Measurements from ENCODE around the gene RDH8.
"Not testable (repeated sequence)": the region's sequence is repeated elsewhere in the genome, so short reads cannot be mapped to it uniquely, and the experiment has no call there.

Gene RDH8

DNA sequence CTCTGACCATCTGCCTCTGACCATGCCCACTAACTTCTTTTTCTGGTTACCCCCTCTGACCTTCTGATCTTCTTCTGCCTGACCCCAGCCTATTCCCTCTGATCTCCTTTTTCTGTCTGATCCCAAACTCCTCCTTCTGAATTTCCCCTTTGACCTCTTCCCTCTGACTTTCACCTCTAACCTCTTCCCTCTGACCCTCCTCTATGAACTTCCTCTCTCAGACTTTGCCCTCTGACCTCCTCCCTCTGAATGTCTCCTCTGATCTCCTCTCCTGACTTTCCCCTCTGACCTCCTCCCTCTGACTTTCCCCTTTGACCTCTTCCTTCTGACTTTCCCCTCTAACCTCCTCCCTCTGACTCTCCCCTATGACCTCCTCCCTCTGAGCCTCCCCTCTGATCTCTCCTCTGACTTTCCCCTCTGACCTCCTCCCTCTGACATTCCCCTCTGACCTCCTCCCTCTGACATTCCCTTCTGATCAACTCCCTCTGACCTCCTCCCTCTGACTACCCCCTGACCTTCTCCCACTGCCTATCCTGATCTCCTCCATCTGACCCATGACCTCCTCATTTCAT, 6.4 kb upstream of the RDH8 start:
- no peak for DNase-seq

DNA sequence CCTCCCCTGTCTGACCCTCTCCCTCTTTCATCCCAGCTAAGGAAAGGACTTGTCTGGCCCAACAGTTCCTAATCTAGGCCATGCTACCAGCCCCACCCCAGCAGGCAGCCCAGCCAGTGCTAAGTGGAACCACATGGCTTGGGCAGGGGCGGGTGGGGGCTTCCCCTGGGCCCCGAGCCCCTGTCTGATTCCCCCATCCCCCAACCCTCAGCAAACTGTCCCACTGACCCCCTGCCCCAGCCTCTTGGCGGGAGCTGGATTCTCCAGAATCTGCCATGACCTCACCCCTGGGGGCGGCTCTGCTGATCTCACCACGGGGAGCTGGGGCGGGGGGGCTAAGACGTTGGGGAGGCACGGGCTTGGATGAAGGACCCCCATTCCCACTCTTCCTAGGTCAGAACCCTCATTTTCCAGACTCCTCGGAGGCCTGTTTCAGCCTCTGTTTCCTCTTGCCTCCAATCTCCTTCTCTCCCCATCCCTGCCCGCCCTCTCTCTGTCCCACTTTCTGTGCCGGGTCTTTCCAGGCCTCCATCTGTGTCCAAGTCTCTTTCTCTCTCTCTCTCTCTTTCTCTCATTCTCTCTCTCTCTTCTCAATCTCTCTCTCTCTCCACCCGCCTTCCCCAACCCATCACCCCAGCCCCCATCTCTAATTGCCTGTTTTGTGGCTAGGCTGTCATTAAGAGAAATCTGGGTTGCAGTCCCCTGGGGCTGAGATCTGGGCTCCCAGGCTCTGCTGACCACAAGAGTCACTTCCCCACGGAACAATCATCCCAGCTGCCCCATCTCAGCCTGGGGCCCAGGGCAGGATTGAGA, 5.7 kb upstream of the RDH8 start:
- no peak for DNase-seq

DNA sequence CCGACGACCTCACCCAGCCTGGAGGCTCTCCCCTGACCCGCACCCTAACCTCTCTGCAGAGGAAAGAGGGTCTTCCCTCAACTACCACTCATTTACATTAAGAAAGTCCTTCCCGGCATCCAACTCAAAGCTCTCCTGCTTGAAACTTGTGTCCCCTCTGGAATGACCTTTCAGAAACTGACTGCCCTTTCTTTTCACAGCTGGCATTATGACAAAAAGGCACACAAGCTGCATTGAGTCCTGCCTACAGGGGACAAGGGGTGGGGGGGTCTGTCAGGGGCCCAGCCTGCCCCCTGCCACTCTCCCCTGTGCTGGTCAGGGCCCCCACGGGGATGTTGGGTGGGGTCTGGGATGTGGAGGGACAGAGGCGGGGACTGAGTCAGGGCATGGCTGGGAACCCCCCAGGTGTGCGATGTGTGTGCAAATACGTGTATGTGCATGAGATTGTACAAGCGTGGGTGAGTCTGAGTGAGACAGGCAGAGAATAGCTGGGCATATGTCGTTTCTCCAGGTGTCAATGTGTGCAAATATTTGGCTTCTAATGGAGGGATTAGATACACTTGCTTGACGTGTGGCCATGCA, 5.0 kb upstream of the RDH8 start:
- DNase-seq = no peak

DNA sequence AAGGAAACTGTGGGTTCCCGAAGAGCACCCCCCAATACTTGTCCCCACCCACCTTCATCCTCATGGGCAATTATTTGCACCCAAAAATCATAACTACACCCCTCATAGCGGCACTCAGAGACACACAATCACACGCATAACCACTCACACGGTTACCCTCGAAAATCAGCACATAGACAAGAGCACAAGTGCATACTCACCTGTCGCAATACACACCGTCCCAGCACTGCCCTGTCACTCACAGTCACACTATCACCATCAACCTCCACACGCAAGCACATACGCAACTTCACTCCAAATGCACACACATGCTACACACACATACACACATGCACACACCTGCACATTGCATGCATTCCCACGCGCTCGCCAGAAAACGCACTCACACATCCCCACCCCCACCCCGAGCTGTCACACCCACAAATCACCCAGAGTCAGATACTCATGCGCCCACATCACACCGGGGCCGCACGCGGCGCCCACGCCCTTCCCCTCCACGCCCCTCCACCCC, 3.5 kb upstream of the RDH8 start:
- no peak for DNase-seq

DNA sequence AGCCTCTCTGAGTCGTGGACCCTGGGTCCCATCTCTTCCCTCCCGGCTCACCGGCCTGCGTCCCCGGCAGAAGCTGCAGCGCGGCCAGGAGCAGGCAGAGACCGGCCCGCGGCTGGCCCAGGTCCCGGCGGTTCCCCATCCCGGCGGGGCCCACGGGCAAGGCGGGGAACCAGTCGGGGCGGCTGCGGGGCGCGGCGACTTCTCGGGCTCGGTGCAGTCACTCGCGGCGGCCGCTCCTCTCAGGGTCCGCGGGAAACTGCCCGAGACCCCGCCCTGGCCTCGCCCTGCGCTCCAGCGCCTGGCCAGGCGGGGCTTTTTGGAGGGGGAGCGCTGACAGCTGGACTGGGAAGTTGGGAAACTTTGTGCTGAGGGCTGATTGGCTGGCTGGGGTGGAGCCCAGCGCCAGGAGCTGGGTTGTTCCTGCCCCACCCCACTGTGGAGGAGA, 3.0 kb upstream of the RDH8 start, which contains the start of gene COL5A3:
Gene COL5A3, minus strand, starts transcription at position 258 of the 445 bp plus-strand sequence. Its CDS starts 119 bp downstream, at position 139.
- DNase-seq = no peak

DNA sequence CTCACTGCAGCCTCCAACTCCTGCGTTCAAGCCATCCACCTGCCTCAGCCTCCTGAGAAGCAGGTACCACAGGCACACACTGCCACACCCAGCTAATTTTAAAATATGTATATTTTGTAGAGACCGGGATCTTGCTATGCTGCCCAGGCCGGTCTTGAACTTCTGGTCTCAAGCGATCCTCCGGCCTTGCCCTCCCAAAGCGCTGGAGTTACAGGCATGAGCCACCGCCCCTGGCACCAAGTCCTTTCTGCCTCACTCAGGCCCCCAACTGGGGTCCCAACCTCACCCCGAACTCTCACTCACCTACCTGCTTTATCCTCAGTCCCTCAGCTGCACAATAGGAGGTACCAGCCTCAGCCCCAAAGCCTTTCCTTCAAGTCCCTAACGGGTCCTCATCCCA, 2.3 kb upstream of the RDH8 start:
- DNase-seq = no peak

DNA sequence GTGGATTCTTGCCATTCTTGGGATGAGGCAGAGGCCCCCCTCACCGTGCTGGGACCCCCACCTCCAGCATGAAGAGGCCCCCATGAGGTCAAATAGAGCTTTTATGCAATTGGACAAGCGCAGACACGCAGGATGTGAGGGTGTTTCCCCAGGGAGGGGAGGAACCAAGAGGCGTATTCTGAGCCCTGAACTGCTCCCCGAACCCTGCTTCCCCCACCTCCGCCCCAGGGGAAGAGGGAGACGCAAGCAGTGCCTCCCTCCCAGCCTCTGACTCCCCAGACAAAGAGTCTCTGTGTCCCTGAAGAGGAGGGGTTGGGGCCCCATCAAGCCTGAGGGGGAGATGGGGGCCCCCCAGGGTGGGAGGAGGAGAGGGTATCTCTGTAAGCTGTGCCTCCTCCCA, 1.3 kb upstream of the RDH8 start:
- no peak for DNase-seq

DNA sequence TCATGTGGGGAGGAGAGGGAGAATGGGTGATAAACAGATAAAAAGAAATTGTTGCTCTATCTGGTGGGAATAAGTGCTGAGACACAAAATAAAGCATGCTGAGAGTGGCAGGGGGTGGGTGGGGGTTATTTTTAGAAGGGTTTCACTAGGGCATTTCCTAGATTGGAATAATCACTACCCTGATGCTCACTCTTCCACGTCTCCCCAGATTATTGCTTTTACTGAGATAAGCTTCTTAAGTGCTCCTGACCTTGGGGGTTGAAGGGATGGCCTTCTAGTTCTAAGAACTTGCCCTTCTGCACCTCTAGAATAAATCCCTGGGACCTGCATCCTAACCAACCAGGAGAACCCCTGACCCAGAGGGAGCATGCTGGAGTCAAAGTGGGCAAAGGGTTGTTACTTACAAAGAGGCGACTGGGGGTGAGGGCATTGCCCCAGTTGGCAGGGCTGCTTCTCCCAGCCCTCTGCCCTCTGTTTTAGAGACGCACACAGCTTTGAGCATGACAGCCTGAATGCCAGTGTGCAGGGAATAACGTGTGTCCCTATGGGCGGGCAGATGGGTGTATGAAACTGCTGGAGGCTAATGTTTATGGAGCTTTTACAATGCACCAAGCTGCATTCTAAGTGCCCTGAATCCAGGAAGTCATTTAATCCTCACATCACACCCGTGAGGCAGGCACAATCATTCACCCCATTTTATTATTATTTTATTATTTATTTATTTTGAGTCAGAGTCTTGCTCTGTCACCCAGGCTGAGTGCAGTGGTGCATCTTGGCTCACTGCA, 743 bp downstream of the RDH8 start:
- DNase-seq = no peak

DNA sequence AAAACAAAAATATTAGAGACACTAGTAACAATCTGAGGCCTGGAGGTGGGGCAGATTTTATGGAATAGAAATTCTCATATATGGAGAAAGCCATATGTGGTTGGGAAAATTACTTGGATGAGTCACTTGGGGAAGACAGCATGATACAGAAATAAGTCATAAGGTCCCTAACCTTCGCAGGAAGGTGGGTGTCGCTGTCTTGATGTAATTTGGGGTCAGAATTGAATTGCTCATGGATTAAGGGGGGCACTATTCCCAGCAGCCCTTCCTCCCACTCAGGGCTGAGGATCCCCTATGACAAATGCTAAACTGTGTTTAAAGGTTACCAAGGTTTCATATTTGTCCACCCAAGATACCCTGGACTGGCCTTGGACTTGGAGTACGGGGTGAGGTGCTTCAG, 5.0 kb downstream of the RDH8 start:
- no peak for DNase-seq

DNA sequence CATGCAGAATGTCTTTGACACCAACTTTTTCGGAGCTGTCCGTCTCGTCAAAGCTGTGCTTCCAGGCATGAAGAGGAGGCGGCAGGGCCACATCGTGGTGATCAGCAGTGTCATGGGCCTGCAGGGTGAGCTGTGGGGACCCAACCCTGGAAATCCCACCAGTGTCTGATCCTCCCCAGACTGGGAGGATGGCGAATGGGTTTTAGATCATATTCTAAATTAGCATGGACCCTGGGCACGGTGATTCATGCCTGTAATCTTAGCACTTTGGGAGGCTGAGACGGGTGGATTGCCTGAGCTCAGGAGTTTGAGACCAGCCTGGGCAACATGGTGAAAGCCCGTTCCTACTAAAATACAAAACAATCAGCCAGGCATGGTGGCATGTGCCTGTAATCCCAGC, 5.5 kb downstream of the RDH8 start:
- DNase-seq = no peak

DNA sequence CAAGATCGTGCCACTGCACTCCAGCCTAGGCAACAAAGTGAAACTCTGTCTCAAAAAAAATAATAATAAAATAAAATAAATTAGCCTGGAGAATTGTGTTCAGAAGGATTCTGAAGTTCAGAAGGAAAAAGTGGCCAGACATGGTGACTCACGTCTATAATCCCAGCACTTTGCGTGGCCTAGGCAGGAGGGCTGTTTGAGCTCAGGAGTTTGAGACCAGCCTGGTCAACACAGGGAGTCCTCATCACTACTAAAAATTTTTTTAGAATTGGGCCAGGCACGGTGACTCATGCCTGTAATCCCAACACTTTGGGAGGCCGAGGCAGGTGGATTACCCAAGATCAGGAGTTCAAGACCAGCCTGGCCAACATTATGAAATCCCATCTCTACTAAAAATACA, 6.0 kb downstream of the RDH8 start:
- no peak for DNase-seq

DNA sequence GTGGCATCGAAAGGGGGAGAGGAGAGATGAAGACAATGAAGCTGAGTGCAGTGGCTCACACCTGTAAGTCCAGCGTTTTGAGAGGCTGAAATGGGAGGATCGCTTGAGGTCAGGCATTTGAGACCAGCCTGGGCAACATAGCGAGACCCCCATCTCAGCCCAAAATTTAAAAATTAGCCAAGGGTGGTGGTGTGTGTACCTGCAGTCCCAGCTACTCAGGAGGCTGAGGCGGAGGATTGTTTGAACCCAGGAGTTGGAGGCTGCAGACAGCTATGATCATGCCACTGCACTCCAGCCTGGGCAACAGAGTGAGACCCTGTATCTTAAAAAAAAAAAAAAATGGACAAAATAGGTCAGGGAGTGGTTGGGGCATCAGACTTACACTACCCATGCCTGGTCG, 7.6 kb downstream of the RDH8 start:
- DNase-seq = no peak

DNA sequence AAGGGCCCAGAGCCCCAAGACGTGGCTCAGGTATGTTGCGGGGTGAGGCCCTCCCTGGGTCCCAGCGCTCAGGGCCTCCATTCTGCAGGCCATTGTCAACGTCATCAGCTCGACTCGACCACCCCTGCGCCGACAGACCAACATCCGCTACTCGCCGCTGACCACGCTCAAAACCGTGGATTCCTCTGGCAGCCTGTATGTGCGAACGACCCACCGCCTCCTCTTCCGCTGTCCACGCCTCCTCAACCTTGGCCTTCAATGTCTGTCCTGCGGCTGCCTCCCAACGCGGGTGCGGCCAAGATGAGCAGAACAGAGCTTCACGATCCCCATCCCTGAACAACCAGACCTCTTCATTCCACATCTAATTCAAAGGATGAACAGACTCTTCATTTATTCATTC, 8.2 kb downstream of the RDH8 start:
- DNase-seq = no peak

DNA sequence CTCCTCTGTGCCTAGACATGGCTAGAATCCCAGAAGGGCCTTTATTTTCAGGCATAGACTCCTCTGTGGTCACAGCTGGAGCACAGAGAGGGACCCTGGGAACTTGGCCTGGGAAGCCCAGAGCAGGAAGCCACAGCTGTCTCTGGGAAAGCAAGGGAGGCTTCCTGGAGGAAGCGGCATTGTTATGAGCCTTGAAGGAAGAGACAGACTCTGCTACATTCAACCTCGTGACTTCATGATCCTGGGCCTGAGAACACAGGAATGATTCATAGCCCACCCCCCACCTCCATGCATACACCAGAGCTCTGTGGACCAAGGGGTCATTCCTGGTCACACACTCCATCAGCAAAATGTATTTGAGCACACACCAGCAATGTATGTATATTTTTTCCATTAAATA, 8.6 kb downstream of the RDH8 start:
- DNase-seq = no peak

DNA sequence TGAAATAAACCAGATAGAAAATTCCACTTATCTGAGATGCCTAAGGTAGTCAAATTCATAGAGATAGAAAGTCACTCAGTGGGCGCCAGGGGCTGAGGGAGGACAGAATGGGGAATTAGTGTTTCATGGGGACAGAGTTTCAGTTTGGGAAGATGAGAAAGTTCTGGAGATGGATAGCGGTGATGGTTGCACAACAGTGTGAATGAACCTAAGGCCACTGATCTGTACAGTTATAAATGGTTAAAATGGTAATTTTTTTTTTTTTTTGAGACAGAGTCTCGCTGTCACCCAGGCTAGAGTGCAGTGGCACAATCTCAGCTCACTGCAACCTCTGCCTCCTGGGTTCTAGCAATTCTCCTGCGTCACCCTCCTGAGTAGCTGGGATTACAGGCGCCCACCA, 9.8 kb downstream of the RDH8 start:
- not testable (repeated sequence) for DNase-seq

DNA sequence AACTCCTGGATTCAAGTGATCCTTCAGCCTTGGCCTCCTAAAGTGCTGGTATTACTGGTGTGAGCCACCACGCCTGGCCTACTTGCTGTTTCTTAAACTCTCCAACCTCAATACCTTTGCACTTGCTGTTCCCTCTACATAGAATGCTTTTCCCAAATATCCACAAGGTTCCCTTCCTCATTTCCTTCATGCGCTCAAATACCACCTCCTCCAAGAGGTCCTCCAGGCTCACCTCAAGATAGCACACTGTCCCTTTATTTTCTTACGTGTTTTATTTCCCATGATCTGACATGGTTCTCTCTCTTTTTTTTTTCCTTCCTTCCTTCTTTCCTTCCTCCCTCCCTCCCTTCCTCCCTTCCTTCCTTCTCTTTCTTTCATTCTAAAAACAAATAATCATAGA, 13.5 kb downstream of the RDH8 start:
- DNase-seq = no peak

DNA sequence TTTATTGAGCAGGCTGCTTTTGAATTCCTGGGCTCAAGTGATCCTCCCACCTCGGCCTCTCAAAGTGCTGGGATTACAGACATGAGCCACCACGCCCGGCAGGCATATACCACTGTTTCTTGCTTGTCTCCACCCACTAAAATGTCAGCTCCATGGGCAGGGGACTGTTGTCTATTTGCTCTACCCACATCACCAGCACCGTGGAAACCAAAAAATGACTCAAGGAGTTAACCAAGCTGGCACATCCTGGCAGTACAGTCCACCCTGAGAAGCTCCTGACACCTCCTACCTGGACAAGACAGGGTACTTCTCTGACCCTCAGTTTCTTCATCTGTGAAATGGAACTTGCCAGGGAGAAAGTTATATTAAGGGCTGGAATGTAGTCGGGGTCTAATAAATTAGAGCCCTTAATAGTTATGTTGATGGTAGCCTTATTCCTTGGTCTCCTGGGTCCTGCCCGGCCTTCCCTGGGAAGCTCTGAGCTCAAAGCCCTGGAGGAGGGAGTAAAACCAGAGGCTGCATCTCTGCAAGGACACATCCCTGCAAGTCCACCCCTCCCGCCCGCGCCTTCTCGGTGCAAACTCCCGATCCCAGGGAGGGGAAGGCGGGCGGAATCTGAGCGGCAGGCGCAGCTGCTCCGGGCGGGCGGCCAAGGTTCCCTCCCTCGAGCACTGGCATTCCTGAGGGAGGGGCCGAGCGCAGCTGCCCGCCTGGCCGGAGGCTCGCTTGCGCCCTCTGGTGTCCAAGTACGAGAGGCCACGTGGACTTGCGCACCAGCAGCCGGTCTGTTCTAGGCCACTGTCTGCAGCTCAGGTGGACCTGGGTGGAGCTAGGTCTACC, 14.1 kb downstream of the RDH8 start:
- DNase-seq = peak; percentile 86

DNA sequence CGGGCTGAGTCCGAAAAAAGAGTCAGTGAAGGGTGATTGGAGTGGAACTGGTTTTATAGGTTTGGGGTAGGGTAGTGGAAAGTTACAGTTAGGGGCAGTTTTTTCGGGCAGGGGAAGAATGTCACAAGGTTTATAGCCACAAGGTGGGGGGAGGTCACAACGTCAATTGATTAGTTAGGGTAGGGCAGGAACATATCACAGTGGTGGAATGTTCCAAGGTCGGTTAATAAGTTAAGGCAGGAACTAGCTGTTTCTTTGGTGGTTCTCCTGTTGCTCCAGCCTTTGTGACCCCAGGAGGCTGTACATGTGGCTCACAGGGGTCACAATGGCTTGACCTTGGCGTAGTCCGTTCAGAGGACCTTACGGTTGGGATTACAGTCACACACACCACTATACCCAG, 20.3 kb downstream of the RDH8 start:
- DNase-seq = no peak

DNA sequence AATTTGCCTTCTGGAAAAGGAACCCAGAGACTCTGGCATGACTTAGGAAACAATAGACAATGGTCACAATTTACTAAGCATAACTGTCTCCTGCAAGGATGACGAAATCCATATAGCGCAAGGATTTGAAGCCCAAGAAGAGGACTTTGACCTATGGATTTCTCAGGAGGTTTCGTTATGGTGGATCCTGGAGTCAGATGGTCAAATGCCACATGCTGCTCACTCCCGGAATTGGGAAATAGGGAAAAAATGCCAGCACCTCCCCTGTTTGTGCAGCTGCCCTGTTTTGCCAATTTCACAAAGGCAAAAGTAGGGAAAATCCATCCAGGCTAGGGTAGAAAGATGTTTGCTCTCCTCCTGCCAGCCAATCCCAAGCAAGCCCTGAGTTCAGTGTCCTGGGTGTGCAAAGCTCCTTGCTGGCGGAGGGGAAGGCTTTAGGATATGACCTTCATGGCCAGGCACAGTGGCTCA, 23.4 kb downstream of the RDH8 start:
- DNase-seq = no peak

DNA sequence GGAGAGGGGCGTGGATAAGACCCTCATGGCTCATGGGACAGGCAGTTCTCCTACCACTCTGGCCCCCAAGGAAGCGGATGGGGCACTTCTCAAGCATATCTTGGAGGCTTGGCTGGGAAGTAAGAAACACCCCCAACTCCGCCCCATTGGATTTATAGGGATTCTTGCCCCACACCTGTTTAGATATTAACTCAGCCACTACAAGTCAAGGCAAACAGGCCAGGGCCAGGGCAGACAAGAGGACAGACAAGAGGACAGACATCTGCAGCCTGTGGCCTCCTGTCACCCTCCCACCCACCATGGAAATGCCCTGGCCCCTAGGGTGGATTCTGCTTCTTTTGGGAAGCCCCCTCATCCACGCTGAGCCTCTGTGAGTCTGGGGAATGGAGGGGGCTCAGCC, 24.1 kb downstream of the RDH8 start:
- DNase-seq = no peak

DNA sequence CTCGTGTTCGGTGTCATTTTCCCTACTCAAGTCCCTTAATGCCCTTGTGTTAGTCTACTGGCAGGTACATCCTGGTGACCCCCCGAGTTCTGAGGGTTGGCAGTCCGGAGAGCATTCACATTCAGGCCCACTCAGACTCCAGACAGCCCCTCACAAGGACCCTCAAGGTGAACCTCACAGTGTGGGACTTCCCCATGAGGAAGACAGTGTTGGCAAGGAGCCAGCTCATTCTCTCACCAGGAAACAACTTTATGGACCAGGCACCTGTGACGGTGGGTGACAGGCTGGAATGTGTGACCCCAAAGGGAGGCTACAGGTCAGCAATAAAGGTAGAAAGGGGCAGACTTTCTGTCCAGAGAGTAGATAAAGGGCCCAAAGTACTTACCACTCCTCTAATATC, 24.5 kb downstream of the RDH8 start:
- DNase-seq = no peak

DNA sequence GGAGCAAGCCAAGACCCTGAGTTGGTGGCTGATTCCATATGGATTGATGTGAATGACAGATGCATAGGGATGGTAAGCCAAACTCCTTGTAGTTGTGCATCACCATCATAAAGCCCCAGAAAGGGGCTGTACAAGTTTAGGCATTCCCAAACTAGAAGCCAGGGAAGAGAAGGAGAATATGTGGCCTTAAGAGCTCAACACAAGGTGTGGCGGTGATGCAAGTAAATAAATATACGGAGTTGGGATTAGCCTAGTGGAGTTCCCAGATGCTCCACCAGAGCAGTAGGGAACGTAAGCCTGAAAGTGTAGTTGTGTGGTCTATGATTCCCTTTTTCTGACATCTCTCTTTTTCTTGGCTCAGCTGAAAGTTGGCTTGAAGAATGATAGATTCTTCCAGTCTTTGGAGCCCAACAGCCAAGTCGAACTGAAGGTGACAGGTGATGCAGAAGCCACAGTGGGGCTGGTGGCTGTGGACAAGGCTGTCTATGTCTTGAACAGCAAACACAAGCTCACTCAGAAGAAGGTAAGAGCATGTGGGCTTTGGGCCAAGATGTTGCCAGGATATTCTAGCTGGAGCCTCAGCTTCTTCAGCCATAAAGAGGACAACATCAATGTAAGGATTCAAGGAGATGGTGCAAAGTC, 30.1 kb downstream of the RDH8 start:
- DNase-seq = peak; percentile 45
